Activated naive CD4-positive, alpha-beta T cell treated with anti-CD3 and anti-CD28 coated beads for 36 hours (primary cell): ENCODE results near the gene R3HDM2. TPM values are rescaled to one million over a fixed set of nuclear protein-coding genes. Genes with fewer than 3 reads are reported as not detected.

Source experiments
- CTCF ChIA-PET: fragments of 350-600 bp; sonication (Branson Sonifier 250); formaldehyde crosslinking; loops from one replicate; lab custom pipeline; 2021; ENCODE audit warnings: antibody characterized with exemption; lab: Charles Lee
- DNase-seq: peaks from one replicate; pipeline ENCODE4 v3.0.0-alpha.2; 2020
- H3K27ac Mint-ChIP-seq: one replicate; pipeline ENCODE4 v1.8.0; 2021; ENCODE audit warnings: mild to moderate bottlenecking, mixed read lengths
- H3K27me3 Mint-ChIP-seq: one replicate; pipeline ENCODE4 v1.8.0; 2021; ENCODE audit warnings: low read depth, mixed read lengths
- H3K36me3 Mint-ChIP-seq: one replicate; pipeline ENCODE4 v1.8.0; 2021; ENCODE audit warnings: low read depth, mixed read lengths
- H3K4me1 Mint-ChIP-seq: one replicate; pipeline ENCODE4 v1.8.0; 2021; ENCODE audit warnings: low read depth, mixed read lengths
- H3K4me3 Mint-ChIP-seq: one replicate; pipeline ENCODE4 v1.8.0; 2021; ENCODE audit warnings: mild to moderate bottlenecking, moderate library complexity, mixed read lengths
- H3K9me3 Mint-ChIP-seq: one replicate; pipeline ENCODE4 v1.8.0; 2021; ENCODE audit warnings: mixed read lengths
- intact Hi-C: fragments of 100-400 bp; cut with micrococcal nuclease; formaldehyde crosslinking; loops from one replicate; pipeline ENCODE4 v1.15.1; 2023
- total RNA-seq, 2 experiments: library from RNA; stranded (reverse); gene quantifications; one replicate each; pipeline ENCODE4 v1.2.3, GENCODE V29; 2021

Gene R3HDM2
- total RNA-seq, 2 experiments from 2014 or later: 42.2 to 44.8 TPM

- Mint-ChIP-seq H3K27ac (no peak overlapping the region), H3K36me3 (peaks cover 17% of the 10 kb centered on the region), H3K4me1 (peaks cover 20% of the 10 kb centered on the region), H3K9me3 (no peaks in the 10 kb centered on the region), H3K4me3 (no peak overlapping the region), H3K27me3 (no peaks in the 10 kb centered on the region)
- intact Hi-C loops: no loop called here
- CTCF ChIA-PET: no interaction called here
- no peak for DNase-seq
Measured at GRCh38 chr12:57385586-57385985, 45.3 kb downstream of the R3HDM2 start.

GRCh38 chr12:57384478-57384877 lies 46.4 kb downstream of the R3HDM2 start:
- Mint-ChIP-seq H3K36me3 (peaks cover 19% of the 10 kb centered on the region), H3K4me3 (no peak overlapping the region), H3K4me1 (peaks cover 22% of the 10 kb centered on the region), H3K27me3 (no peaks in the 10 kb centered on the region), H3K27ac (no peak overlapping the region), H3K9me3 (no peaks in the 10 kb centered on the region)
- CTCF ChIA-PET: interaction anchor here (1.2 to 2.3 kb wide), 2 partner anchors 66 to 68 kb away, joined by 3 to 5 read pairs; no protein-coding TSS in a partner anchor
- no peak for DNase-seq
- intact Hi-C loops: no loop called here

GRCh38 chr12:57381693-57382220 lies 49.1 kb downstream of the R3HDM2 start:
- intact Hi-C loops: no loop called here
- no peak for DNase-seq
- H3K27me3 Mint-ChIP-seq: no peaks in the 10 kb centered on the region
- H3K9me3 Mint-ChIP-seq: no peaks in the 10 kb centered on the region
- H3K36me3 Mint-ChIP-seq: peaks cover 17% of the 10 kb centered on the region
- peak overlapping the region; percentile 24 for H3K27ac Mint-ChIP-seq
- H3K4me3 Mint-ChIP-seq: no peak overlapping the region
- CTCF ChIA-PET: no interaction called here
- H3K4me1 Mint-ChIP-seq: peaks cover 25% of the 10 kb centered on the region

GRCh38 chr12:57380300-57380699 lies 50.5 kb downstream of the R3HDM2 start:
- Mint-ChIP-seq H3K36me3 (peaks cover 15% of the 10 kb centered on the region), H3K27me3 (no peaks in the 10 kb centered on the region), H3K9me3 (no peaks in the 10 kb centered on the region), H3K27ac (no peak overlapping the region), H3K4me3 (no peak overlapping the region), H3K4me1 (peaks cover 18% of the 10 kb centered on the region)
- intact Hi-C loops: no loop called here
- DNase-seq: no peak
- CTCF ChIA-PET: no interaction called here

GRCh38 chr12:57377103-57377840 lies 53.6 kb downstream of the R3HDM2 start:
- no peaks in the 10 kb centered on the region for H3K27me3 Mint-ChIP-seq
- H3K9me3 Mint-ChIP-seq: no peaks in the 10 kb centered on the region
- no peak for DNase-seq
- H3K36me3 Mint-ChIP-seq: peaks cover 20% of the 10 kb centered on the region
- intact Hi-C loops: no loop called here
- CTCF ChIA-PET: interaction anchor here (1.0 kb wide), 1 partner anchor 41 kb away, joined by 3 read pairs; no protein-coding TSS in a partner anchor
- H3K4me3 Mint-ChIP-seq: no peak overlapping the region
- no peak overlapping the region for H3K27ac Mint-ChIP-seq
- peaks cover 20% of the 10 kb centered on the region for H3K4me1 Mint-ChIP-seq

- H3K36me3 Mint-ChIP-seq: peaks cover 18% of the 10 kb centered on the region
- no peak for DNase-seq
- H3K4me3 Mint-ChIP-seq: no peak overlapping the region
- H3K4me1 Mint-ChIP-seq: peaks cover 8% of the 10 kb centered on the region
- intact Hi-C loops: loop anchor here (5.0 kb wide), 1 partner anchor 35 kb away; no protein-coding TSS in a partner anchor
- H3K27me3 Mint-ChIP-seq: no peaks in the 10 kb centered on the region
- no peak overlapping the region for H3K27ac Mint-ChIP-seq
- CTCF ChIA-PET: no interaction called here
- peaks cover 3% of the 10 kb centered on the region for H3K9me3 Mint-ChIP-seq
Measured at GRCh38 chr12:57372233-57372632, 58.6 kb downstream of the R3HDM2 start.

GRCh38 chr12:57370696-57371095 lies 60.1 kb downstream of the R3HDM2 start:
- H3K27ac Mint-ChIP-seq: no peak overlapping the region
- CTCF ChIA-PET: no interaction called here
- H3K36me3 Mint-ChIP-seq: peaks cover 25% of the 10 kb centered on the region
- intact Hi-C loops: loop anchor here (5.0 kb wide), 1 partner anchor 37 kb away; no protein-coding TSS in a partner anchor
- H3K4me1 Mint-ChIP-seq: peaks cover 7% of the 10 kb centered on the region
- H3K4me3 Mint-ChIP-seq: no peak overlapping the region
- H3K27me3 Mint-ChIP-seq: no peaks in the 10 kb centered on the region
- H3K9me3 Mint-ChIP-seq: peaks cover 9% of the 10 kb centered on the region
- no peak for DNase-seq

- H3K9me3 Mint-ChIP-seq: peaks cover 9% of the 10 kb centered on the region
- no peak overlapping the region for H3K4me3 Mint-ChIP-seq
- peak; percentile 7 for DNase-seq
- CTCF ChIA-PET: no interaction called here
- H3K27me3 Mint-ChIP-seq: no peaks in the 10 kb centered on the region
- H3K36me3 Mint-ChIP-seq: peaks cover 25% of the 10 kb centered on the region
- intact Hi-C loops: loop anchor here (5.0 kb wide), 1 partner anchor 37 kb away; no protein-coding TSS in a partner anchor
- no peak overlapping the region for H3K27ac Mint-ChIP-seq
- peaks cover 7% of the 10 kb centered on the region for H3K4me1 Mint-ChIP-seq
Measured at GRCh38 chr12:57370072-57370471, 60.8 kb downstream of the R3HDM2 start.

GRCh38 chr12:57369202-57369601 lies 61.6 kb downstream of the R3HDM2 start:
- CTCF ChIA-PET: interaction anchor here (1.0 kb wide), 1 partner anchor 86 kb away, joined by 4 read pairs; the partner anchor contains the start of gene INHBE
- H3K9me3 Mint-ChIP-seq: peaks cover 9% of the 10 kb centered on the region
- peaks cover 7% of the 10 kb centered on the region for H3K4me1 Mint-ChIP-seq
- no peak overlapping the region for H3K27ac Mint-ChIP-seq
- no peak overlapping the region for H3K4me3 Mint-ChIP-seq
- no peaks in the 10 kb centered on the region for H3K27me3 Mint-ChIP-seq
- H3K36me3 Mint-ChIP-seq: peaks cover 24% of the 10 kb centered on the region
- intact Hi-C loops: no loop called here
- no peak for DNase-seq

GRCh38 chr12:57368349-57369095 lies 62.3 kb downstream of the R3HDM2 start:
- H3K9me3 Mint-ChIP-seq: peaks cover 9% of the 10 kb centered on the region
- CTCF ChIA-PET: interaction anchor here (1.0 kb wide), 1 partner anchor 86 kb away, joined by 4 read pairs; the partner anchor contains the start of gene INHBE
- H3K4me1 Mint-ChIP-seq: peaks cover 7% of the 10 kb centered on the region
- intact Hi-C loops: no loop called here
- peaks cover 22% of the 10 kb centered on the region for H3K36me3 Mint-ChIP-seq
- H3K4me3 Mint-ChIP-seq: no peak overlapping the region
- DNase-seq: no peak
- H3K27ac Mint-ChIP-seq: no peak overlapping the region
- no peaks in the 10 kb centered on the region for H3K27me3 Mint-ChIP-seq

GRCh38 chr12:57367121-57367520 lies 63.7 kb downstream of the R3HDM2 start:
- H3K4me3 Mint-ChIP-seq: no peak overlapping the region
- peaks cover 9% of the 10 kb centered on the region for H3K9me3 Mint-ChIP-seq
- H3K4me1 Mint-ChIP-seq: peaks cover 5% of the 10 kb centered on the region
- H3K27ac Mint-ChIP-seq: no peak overlapping the region
- peaks cover 20% of the 10 kb centered on the region for H3K36me3 Mint-ChIP-seq
- no peak for DNase-seq
- intact Hi-C loops: no loop called here
- no peaks in the 10 kb centered on the region for H3K27me3 Mint-ChIP-seq
- CTCF ChIA-PET: interaction anchor here (0.6 to 1.1 kb wide), 2 partner anchors 9 to 19 kb away, joined by 3 read pairs; no protein-coding TSS in a partner anchor

GRCh38 chr12:57366315-57366714 lies 64.5 kb downstream of the R3HDM2 start:
- intact Hi-C loops: no loop called here
- H3K4me1 Mint-ChIP-seq: peaks cover under 1% of the 10 kb centered on the region
- no peak overlapping the region for H3K4me3 Mint-ChIP-seq
- no peak overlapping the region for H3K27ac Mint-ChIP-seq
- CTCF ChIA-PET: interaction anchor here (0.6 kb wide), 1 partner anchor 8 kb away, joined by 3 read pairs; no protein-coding TSS in a partner anchor
- peaks cover 9% of the 10 kb centered on the region for H3K9me3 Mint-ChIP-seq
- H3K27me3 Mint-ChIP-seq: no peaks in the 10 kb centered on the region
- no peak for DNase-seq
- H3K36me3 Mint-ChIP-seq: peaks cover 23% of the 10 kb centered on the region
